Type B pancreatic cell (in vitro differentiated cells): ENCODE data around the gene RAI1. TPM values are rescaled to one million over a fixed set of nuclear protein-coding genes. Genes with fewer than 3 reads are reported as not detected.
A peak's percentile ranks its signal among the peaks of the same experiment; 100 is the strongest.

Source experiments
- DNase-seq: peaks from one replicate; pipeline ENCODE4 v3.0.0; 2021; ENCODE audit warnings: mixed read lengths; ENCODE audit not compliant: unreplicated experiment; ENCODE audit errors: extremely low spot score
- H3K27ac Mint-ChIP-seq: 2 replicates; pipeline ENCODE4 v1.8.0; 2021; ENCODE audit warnings: mild to moderate bottlenecking, mixed read lengths
- H3K27me3 Mint-ChIP-seq: 2 replicates; pipeline ENCODE4 v1.8.0; 2021; ENCODE audit warnings: mixed read lengths
- H3K36me3 Mint-ChIP-seq: 2 replicates; pipeline ENCODE4 v1.8.0; 2021; ENCODE audit warnings: mixed read lengths
- H3K4me1 Mint-ChIP-seq: one replicate; pipeline ENCODE4 v1.8.0; 2021; ENCODE audit warnings: mixed read lengths; ENCODE audit not compliant: unreplicated experiment
- H3K4me3 Mint-ChIP-seq: 2 replicates; pipeline ENCODE4 v1.8.0; 2021; ENCODE audit warnings: mild to moderate bottlenecking, mixed read lengths
- H3K9me3 Mint-ChIP-seq: 2 replicates; pipeline ENCODE4 v1.8.0; 2021; ENCODE audit warnings: mixed read lengths
- CTCF ChIP-seq: fragments of 200-600 bp; sonication (generic); conservative IDR thresholded peaks from 2 replicates; pipeline ENCODE4 v1.5.0; 2021; ENCODE audit warnings: antibody characterized with exemption, mild to moderate bottlenecking
- total RNA-seq: library from RNA; stranded (reverse); gene quantifications from 2 replicates; pipeline ENCODE4 v1.2.1, GENCODE V29; 2021; ENCODE audit warnings: low replicate concordance

Gene RAI1
- total RNA-seq, 1 donor from 2014 or later: 61.1 TPM

- Mint-ChIP-seq H3K9me3 (no peaks in the 10 kb centered on the region), H3K27me3 (no peaks in the 10 kb centered on the region), H3K4me3 (peak overlapping the region; percentile 80), H3K36me3 (peaks cover 5% of the 10 kb centered on the region), H3K27ac (peak overlapping the region; percentile 93), H3K4me1 (peaks cover 45% of the 10 kb centered on the region)
- no peak for DNase-seq
- TF ChIP-seq CTCF: no peak
Observed at GRCh38 chr17:17742133-17742621, 60.9 kb downstream of the RAI1 start.

GRCh38 chr17:17742688-17743390 is 61.6 kb downstream of the RAI1 start:
- no peak for TF ChIP-seq CTCF
- Mint-ChIP-seq H3K9me3 (no peaks in the 10 kb centered on the region), H3K36me3 (peaks cover 5% of the 10 kb centered on the region), H3K27me3 (no peaks in the 10 kb centered on the region), H3K27ac (peak overlapping the region; percentile 93), H3K4me1 (peaks cover 51% of the 10 kb centered on the region), H3K4me3 (no peak overlapping the region)
- DNase-seq: no peak

- TF ChIP-seq CTCF: no peak
- peaks cover 5% of the 10 kb centered on the region for H3K36me3 Mint-ChIP-seq
- H3K27ac Mint-ChIP-seq: no peak overlapping the region
- no peaks in the 10 kb centered on the region for H3K27me3 Mint-ChIP-seq
- DNase-seq: no peak
- no peaks in the 10 kb centered on the region for H3K9me3 Mint-ChIP-seq
- no peak overlapping the region for H3K4me3 Mint-ChIP-seq
- H3K4me1 Mint-ChIP-seq: peaks cover 57% of the 10 kb centered on the region
Observed at GRCh38 chr17:17743391-17744112, 62.3 kb downstream of the RAI1 start.

GRCh38 chr17:17744116-17744515 is 62.9 kb downstream of the RAI1 start:
- DNase-seq: no peak
- H3K27ac Mint-ChIP-seq: no peak overlapping the region
- peaks cover 5% of the 10 kb centered on the region for H3K36me3 Mint-ChIP-seq
- H3K4me3 Mint-ChIP-seq: no peak overlapping the region
- H3K9me3 Mint-ChIP-seq: no peaks in the 10 kb centered on the region
- H3K4me1 Mint-ChIP-seq: peaks cover 56% of the 10 kb centered on the region
- no peaks in the 10 kb centered on the region for H3K27me3 Mint-ChIP-seq
- TF ChIP-seq CTCF: no peak

GRCh38 chr17:17745476-17746455 is 64.5 kb downstream of the RAI1 start:
- Mint-ChIP-seq H3K36me3 (peaks cover 5% of the 10 kb centered on the region), H3K4me3 (no peak overlapping the region), H3K27ac (peak overlapping the region; percentile 5), H3K9me3 (no peaks in the 10 kb centered on the region), H3K27me3 (no peaks in the 10 kb centered on the region), H3K4me1 (peaks cover 57% of the 10 kb centered on the region)
- TF ChIP-seq CTCF: no peak
- DNase-seq: no peak
